Transverse colon (tissue), 4 donors: ENCODE results near the gene MRNIP. TPM values are rescaled to one million over a fixed set of nuclear protein-coding genes. Genes with fewer than 3 reads are reported as not detected.

ENCODE experiments used
- DNase-seq: peaks from one replicate; pipeline ENCODE4 v3.0.0-alpha.2; 2019
- H3K27ac ChIP-seq, 4 donors: fragments of 200-600 bp; sonication (generic); 2 replicates each; pipeline ENCODE4 v1.5.1; 2016 to 2018; ENCODE audit warnings: inconsistent platforms in 4 of 4
- H3K27me3 ChIP-seq: fragments of 200-600 bp; sonication (generic); 2 replicates; pipeline ENCODE4 v1.5.1; 2017; ENCODE audit warnings: inconsistent platforms
- H3K36me3 ChIP-seq, 4 donors: fragments of 200-600 bp; sonication (generic); 2 replicates each; pipeline ENCODE4 v1.5.1; 2017 to 2019; ENCODE audit warnings: inconsistent platforms in 4 of 4
- H3K4me1 ChIP-seq, 4 donors: fragments of 200-600 bp; sonication (generic); 2 replicates each; pipeline ENCODE4 v1.5.1; 2017 to 2020; ENCODE audit warnings: inconsistent platforms in 4 of 4
- H3K4me3 ChIP-seq, 4 donors: fragments of 200-600 bp; sonication (generic); 1 replicate in 1 of 4; 2 replicates in 3 of 4; pipeline versions ENCODE4 v1.5.1 to v1.6.1; 2017 to 2019; ENCODE audit warnings: inconsistent platforms in 4 of 4
- H3K9me3 ChIP-seq, 2 donors: fragments of 200-600 bp; sonication (generic); 2 replicates each; pipeline ENCODE4 v1.5.1; 2017 to 2019; ENCODE audit warnings: inconsistent platforms in 2 of 2
- CTCF ChIP-seq, 5 experiments: fragments of 200-600 bp in 3 of 5; fragments of 450-650 bp in 2 of 5; sonication (generic) in 3 of 5; IDR thresholded peaks; 1 replicate in 2 of 5; 2 replicates in 3 of 5; pipeline ENCODE4 v1.5.1; 2016 to 2017; ENCODE audit warnings: antibody characterized with exemption in 5 of 5, inconsistent platforms in 3 of 5, mild to moderate bottlenecking in 2 of 5, moderate library complexity in 1 of 5
- EP300 ChIP-seq: sonication (generic); formaldehyde crosslinking; IDR thresholded peaks from one replicate; pipeline ENCODE4 v1.6.1; 2017; ENCODE audit warnings: antibody characterized with exemption, low read depth
- POLR2A ChIP-seq: fragments of 450-650 bp; IDR thresholded peaks from one replicate; pipeline ENCODE4 v1.6.1; 2016; ENCODE audit warnings: antibody characterized with exemption, mild to moderate bottlenecking, moderate library complexity
- POLR2AphosphoS5 ChIP-seq, 3 donors: sonication (generic); formaldehyde crosslinking; IDR thresholded peaks; one replicate each; pipeline ENCODE4 v1.6.1; 2016; ENCODE audit warnings: antibody characterized with exemption in 3 of 3
- WGBS, 2 donors: methylation state at CpG; one replicate each; pipeline ENCODE4 v1.1.5; 2018; ENCODE audit warnings: low coverage in 1 of 2; 5-methylcytosine and 5-hydroxymethylcytosine counted together
- in situ Hi-C, 4 donors: fragments of 200-750 bp; cut with MboI; loops; one replicate each; pipeline versions ENCODE4 v1.15.0 to v1.15.1; 2017; ENCODE audit warnings: low sequenced_read_pairs in 3 of 4, low pct_ligation_motif_present in 1 of 4, low pct_unique_long_range_greater_than_20kb in 1 of 4
- intact Hi-C: fragments of 100-400 bp; cut with DNase I; formaldehyde crosslinking; loops from one replicate; pipeline ENCODE4 v1.15.1; 2023; ENCODE audit warnings: low total_unique reads
- total RNA-seq, 4 donors: library from RNA; depleted of rRNA; stranded (reverse); fragments of >200 nt; gene quantifications; one replicate each; pipeline ENCODE4 v1.1.0, GENCODE V29; 2016

The MRNIP gene
- total RNA-seq, 4 donors from 2014 or later, result 24.7 to 124 (median 42.9) TPM

DNA sequence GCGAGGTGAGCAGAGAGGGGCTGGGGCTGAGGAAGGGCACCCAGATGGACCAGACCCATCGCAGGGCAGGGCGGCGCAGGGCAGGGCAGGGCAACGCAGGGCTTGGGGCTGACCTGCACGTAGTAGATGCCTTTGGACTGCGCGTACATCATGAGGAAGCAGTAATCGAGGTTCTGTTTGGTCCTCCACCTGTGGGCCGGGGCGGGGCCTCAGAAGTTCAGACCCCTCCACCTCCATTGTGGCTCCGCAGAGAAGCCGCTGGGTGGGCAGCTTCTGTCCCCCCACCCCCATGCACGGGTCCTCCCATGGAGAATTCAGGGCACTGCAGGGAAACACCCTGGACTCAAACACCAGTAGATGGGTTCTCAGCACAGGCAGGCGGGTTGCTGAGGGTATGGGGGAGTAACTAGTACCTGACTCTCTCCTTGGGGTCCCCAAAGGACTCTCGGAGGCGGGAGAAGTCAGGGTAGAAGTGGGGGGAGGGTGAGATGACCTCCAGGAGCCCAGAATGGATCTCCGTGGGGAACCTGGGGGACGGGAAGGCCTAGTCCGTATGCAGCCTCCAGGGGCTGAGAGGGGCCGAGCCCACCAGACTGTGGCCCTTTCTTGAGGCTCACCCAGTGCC is 58.4 kb downstream of the MRNIP start:
- Histone ChIP-seq H3K9me3 (no peaks in the 10 kb centered on the region), H3K36me3 (peaks cover 0 to 37% (median 23%) of the 10 kb centered on the region in 4 donors), H3K4me1 (peaks cover 42 to 55% (median 47%) of the 10 kb centered on the region in 4 donors), H3K27me3 (no peaks in the 10 kb centered on the region), H3K4me3 (no peak overlapping the region), H3K27ac (no peak overlapping the region)
- in situ Hi-C loops (no loop called here), intact Hi-C loops (loop anchor here (5.0 kb wide), 1 partner anchor 107 kb away; the partner anchor contains the start of gene TBC1D9B)
- TF ChIP-seq POLR2AphosphoS5 (IDR thresholded peaks at IDR 0.05), result no peak
- DNase-seq, result no peak
- 90% methylated on average over 21 of the region's 21 CpGs; no CpG with 5 or more reads in 1 of the 2 donors for WGBS, 2 donors

GRCh38 chr5:179799644-179799973 is 59.0 kb downstream of the MRNIP start:
- H3K36me3 ChIP-seq, result peaks cover 0 to 37% (median 23%) of the 10 kb centered on the region in 4 donors
- intact Hi-C loops, result no loop called here

DNA sequence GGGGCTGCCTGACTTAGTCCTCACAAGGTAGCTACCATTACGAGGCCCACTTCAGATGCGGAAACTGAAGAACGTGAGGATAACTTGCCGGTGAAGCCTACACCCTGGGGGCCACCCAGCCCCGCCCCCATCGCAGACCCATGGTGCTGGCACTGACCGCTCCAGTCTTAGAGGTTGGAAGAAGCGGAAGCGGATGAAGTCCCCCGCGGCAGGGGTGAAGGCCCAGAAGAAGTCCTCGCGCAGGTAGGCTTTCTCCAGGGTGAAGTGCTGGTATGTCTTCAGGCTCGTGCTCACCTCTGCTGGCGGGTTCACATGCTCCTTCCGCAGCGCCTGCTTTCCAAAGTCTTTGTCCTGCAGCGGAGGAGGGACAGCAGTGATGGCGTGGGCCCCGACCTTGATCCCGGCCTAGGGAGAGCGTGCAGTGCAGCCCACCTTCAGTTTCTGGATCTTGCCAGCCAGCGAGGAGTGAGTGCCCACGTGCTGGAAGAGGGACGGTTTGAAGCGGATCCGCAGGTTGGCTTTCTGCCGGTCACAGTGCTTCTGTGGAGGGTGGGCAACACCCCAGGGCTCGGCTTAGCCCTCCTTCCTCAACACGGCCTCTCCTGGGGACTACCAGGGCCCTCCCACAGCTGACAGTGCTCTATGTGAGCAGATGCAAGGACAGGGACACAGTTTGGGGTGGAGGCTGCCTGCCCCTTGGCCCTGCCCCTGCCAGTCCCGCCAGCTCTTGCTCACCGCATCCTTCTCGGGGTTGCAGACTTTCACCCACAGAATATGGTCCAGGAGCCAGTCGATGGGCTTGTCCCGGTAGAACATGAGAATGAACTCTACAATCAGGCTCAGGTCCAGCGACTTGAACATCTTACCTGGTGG is 59.6 kb downstream of the MRNIP start:
- Histone ChIP-seq H3K4me3 (no peak overlapping the region), H3K9me3 (no peaks in the 10 kb centered on the region), H3K36me3 (peaks cover 0 to 37% (median 23%) of the 10 kb centered on the region in 4 donors), H3K4me1 (peaks cover 39 to 55% (median 43%) of the 10 kb centered on the region in 4 donors), H3K27ac (no peak overlapping the region), H3K27me3 (no peaks in the 10 kb centered on the region)
- in situ Hi-C loops (no loop called here), intact Hi-C loops (no loop called here)
- TF ChIP-seq POLR2A (no peak), CTCF (IDR thresholded peaks at IDR 0.05) (no peak), POLR2AphosphoS5 (IDR thresholded peaks at IDR 0.05) (no peak), EP300 (no peak)
- 96% methylated on average over 31 of the region's 36 CpGs; no CpG with 5 or more reads in 1 of the 2 donors for WGBS, 2 donors
- no peak for DNase-seq

More at GRCh38 chr5:179799644-179799973, 59.0 kb downstream of the MRNIP start:
- in situ Hi-C loops, result no loop called here
- DNase-seq, result no peak
- no peaks in the 10 kb centered on the region for H3K9me3 ChIP-seq
- WGBS, 2 donors, result 84% methylated on average over 5 of the region's 5 CpGs; no CpG with 5 or more reads in 1 of the 2 donors
- no peak overlapping the region for H3K4me3 ChIP-seq
- peaks cover 42 to 55% (median 46%) of the 10 kb centered on the region in 4 donors for H3K4me1 ChIP-seq
- H3K27ac ChIP-seq, result no peak overlapping the region
- no peaks in the 10 kb centered on the region for H3K27me3 ChIP-seq
- TF ChIP-seq POLR2AphosphoS5 (IDR thresholded peaks at IDR 0.05), result no peak
- TF ChIP-seq CTCF (IDR thresholded peaks at IDR 0.05), result no peak
- no peak for TF ChIP-seq EP300
- TF ChIP-seq POLR2A, result no peak

DNA sequence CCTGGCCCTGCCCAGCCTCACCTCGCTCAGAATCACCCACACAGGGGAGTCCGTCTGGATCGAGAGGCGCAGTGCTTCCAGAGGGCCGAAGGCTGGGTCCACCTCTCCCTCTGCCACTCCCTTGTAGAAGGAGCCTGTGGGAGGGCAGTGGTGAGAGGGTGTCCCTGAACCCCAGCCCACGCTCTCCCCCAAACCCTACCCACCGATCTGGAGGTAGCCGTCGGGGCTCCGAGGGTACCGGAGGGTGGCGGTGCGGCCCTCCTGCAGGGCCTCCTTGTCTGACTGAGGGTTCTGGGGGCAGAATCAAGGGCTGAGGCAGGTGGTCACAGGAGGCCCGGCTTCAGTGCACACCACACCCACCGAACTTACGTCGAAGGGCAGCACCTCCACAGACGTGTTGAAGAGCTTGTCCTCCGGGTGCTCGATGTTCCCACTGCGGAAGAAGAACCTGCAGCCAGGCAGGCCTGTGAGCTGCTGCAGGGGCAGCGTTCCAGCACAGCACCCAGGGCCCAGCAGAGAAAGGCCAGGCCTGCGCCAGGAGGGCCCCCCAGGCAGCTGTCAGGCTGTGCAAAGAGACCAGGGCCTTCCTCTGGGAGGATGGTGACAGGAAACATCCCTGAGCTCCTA is 60.4 kb downstream of the MRNIP start:
- TF ChIP-seq EP300, result no peak
- no peak for TF ChIP-seq POLR2A
- no peak for TF ChIP-seq CTCF (IDR thresholded peaks at IDR 0.05)
- no peak for TF ChIP-seq POLR2AphosphoS5 (IDR thresholded peaks at IDR 0.05)
- Histone ChIP-seq H3K27me3 (no peaks in the 10 kb centered on the region), H3K27ac (no peak overlapping the region), H3K4me1 (peaks cover 34 to 55% (median 42%) of the 10 kb centered on the region in 4 donors), H3K4me3 (no peak overlapping the region), H3K9me3 (no peaks in the 10 kb centered on the region), H3K36me3 (peaks cover 0 to 37% (median 23%) of the 10 kb centered on the region in 4 donors)
- WGBS, 2 donors, result 95% methylated on average over 23 of the region's 23 CpGs; no CpG with 5 or more reads in 1 of the 2 donors
- DNase-seq, result no peak
- intact Hi-C loops (no loop called here), in situ Hi-C loops (no loop called here)
